Glomerular visceral epithelial cell (primary cell): ENCODE results near the gene TGFBR2.
A peak's percentile ranks its signal among the peaks of the same experiment; 100 is the strongest.

Experiments
- DNase-seq: peaks from one replicate; pipeline ENCODE4 v3.0.0-alpha.2; 2016; ENCODE audit errors: extremely low spot score

The TGFBR2 gene

DNA sequence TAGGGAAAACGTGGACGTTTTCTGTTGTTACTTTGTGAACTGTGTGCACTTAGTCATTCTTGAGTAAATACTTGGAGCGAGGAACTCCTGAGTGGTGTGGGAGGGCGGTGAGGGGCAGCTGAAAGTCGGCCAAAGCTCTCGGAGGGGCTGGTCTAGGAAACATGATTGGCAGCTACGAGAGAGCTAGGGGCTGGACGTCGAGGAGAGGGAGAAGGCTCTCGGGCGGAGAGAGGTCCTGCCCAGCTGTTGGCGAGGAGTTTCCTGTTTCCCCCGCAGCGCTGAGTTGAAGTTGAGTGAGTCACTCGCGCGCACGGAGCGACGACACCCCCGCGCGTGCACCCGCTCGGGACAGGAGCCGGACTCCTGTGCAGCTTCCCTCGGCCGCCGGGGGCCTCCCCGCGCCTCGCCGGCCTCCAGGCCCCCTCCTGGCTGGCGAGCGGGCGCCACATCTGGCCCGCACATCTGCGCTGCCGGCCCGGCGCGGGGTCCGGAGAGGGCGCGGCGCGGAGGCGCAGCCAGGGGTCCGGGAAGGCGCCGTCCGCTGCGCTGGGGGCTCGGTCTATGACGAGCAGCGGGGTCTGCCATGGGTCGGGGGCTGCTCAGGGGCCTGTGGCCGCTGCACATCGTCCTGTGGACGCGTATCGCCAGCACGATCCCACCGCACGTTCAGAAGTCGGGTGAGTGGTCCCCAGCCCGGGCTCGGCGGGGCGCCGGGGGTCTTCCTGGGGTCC is at the start of gene TGFBR2:
Gene TGFBR2, plus strand, starts transcription at position 301 of the 731 bp plus-strand sequence. Its CDS starts 283 bp downstream, at position 584.
- DNase-seq, result peak; percentile 98

DNA sequence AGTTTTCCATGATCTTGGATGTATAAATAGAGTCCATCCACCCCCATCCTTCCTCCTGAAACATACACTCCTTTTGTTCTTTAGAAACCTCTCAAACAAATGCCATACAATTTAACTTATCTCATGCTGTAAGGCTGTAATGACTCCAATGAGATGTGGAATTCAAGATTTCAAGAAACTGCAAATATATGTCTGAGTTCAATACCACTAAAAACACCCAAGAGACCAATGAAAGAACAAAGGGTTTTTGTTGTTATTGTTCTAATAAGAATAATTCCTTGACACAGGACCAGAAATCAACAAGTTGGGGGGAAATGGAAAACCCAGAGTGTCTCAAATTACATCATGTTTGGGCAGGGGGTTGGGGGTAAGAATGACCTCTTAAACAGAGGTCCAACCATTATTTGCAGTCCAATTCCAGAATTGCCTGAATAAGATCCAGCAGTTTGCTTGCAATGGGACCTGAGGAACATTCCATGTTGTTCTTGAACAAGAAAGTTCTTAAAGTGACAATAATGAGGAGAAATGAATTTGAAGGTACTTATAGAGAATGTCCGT is 48.6 kb upstream of the TGFBR2 start:
- no peak for DNase-seq

DNA sequence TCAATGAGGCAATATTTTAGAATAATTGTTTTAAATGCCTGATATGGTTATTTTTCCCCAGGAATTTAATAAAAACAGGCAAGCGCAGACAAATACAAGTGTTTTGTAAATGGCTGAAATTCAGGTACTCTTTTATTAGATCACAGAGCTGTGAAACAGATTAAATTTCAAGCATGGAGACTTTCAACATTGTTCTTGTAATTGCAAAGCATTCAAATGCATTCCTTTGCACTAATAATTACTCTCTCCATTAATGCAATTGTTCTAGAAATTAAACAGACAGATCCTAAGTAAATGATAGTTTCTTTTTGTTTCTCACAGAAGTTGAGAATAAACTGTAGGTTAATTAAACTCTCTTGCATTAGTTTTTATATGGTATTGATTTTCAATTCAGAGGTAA is 42.4 kb upstream of the TGFBR2 start:
- DNase-seq, result no peak

DNA sequence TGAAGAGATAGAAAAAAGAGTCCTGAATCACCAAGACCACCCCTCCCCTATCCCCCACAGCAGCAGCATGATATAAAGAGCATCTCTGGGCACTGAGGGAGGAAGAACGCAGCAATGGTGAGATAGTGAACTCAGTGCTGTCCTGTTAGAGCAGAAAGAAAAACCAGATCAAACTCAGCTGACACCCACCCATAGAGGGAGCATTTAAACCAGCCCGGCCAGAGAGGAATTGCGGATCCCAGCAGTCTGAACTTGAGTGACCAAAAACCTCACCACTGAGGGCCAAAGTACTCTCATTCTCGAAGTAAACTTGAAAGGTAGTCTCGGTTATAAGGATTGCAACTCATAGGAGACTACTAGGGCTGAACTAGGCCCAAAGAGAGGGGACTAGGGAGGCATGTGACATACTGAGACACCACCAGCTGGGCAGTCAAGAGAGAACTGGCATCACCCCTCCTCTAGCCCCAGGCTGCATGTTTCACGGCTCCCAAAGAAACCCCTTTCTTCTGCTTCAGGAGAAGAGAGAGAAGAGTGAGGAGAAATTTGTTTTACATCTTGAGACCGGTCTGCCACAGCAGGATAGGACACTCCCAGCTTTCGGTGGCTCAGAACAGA is 39.2 kb upstream of the TGFBR2 start:
- no peak for DNase-seq

DNA sequence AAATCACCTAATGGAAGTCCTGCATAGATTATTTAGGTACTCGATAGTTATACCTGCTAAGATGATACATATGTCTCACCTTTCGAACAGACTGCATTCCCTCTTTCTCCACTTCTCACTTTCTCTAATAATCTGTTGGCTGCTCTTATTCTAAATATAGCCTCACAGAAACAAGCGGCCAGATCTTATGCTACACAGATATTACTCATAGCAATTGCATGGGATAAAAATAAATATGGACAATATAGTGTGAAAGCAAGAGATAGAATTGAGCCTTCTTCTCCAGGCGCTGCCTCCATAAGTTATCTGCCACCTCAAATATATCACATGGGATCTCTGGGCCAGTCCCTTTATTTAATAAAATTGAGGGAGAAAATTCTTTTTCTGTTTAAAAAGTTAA is 29.5 kb upstream of the TGFBR2 start:
- no peak for DNase-seq

DNA sequence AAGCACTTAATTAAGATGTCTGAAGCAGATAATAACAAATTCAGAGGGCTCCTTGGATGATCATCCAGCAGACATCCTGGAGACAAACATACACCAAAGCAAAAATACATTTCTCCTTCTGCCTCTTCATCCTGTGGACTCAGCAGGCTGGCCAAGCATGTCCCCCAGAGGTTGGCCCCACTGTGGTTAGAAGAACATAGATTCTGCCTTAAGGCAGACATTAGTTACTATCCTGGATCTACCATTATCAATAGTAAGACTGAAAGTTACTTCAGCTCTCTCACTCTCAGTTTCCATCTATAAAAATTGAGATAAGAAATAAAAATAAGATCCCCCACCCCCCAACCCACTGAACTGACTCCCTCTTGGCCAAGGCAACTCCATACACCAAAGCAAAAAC is 28.6 kb upstream of the TGFBR2 start:
- DNase-seq, result peak; percentile 48

DNA sequence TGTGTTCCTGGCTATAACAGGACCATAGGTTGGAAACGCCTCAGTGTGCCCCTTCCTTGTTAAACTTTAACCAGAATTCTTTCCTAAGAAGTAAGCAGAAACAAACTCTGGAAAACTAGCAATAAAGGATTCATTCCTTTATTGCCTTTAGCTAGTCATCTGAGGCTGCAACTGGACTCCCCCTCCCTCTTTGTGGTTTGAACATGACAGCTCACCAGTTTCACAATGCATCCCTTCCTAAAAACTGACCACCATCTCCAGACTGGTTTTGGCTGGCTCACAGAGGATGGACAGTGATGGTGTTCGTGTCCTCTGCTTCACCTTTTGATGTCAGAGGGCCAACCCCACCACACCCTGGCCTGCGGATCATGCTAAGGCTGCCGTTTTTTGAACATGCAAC is 27.9 kb upstream of the TGFBR2 start:
- peak; percentile 92 for DNase-seq

DNA sequence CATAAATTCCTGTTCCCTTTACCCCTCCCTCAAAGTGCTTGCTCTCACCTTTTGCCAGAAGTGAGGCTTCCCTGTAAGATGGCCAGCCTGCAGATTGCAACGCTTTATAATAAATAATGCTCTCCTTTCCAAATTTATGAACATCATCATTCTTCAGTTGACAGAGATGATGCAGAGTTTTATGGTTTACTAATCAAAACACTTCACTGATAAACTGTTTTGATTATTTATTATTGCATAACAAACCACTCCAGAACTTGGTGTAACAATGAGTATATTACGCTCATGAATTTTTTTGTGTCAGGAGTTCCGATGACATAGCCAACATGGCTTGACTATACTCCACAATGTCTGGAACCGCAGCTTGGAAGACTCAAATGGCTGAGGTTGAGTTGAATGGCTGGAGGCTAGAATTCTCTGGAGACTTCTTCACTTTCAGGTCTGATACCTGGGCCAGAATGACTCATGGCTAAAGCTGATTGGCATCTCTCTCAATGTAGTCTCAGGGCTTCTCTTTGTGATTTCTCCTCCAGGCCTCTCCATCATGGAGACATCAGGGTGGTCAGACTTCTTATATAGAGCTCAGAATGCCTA is 27.3 kb upstream of the TGFBR2 start:
- no peak for DNase-seq

DNA sequence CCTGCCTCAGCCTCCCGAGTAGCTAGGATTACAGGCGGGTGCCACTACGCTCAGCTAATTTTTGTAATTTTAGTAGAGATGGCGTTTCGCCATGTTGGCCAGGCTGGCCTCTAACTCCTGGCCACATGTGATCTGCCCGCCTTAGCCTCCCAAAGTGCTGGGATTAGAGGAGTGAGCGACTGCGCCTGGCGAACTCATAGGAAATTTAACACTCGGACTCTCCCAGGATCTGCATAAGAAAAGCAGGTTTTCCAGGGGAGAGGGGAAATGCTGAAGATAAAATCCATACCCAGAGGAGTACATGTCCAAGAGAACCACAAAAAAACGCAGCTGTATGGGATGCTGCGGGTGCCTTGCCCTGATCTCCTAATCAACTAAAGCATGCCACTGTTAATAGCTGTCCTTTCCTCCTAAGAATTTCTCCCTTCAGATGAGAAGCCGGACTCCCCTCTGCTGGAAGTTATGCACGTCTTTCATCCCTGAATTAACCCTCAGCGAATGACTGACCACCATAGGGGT is 25.3 kb upstream of the TGFBR2 start:
- no peak for DNase-seq

DNA sequence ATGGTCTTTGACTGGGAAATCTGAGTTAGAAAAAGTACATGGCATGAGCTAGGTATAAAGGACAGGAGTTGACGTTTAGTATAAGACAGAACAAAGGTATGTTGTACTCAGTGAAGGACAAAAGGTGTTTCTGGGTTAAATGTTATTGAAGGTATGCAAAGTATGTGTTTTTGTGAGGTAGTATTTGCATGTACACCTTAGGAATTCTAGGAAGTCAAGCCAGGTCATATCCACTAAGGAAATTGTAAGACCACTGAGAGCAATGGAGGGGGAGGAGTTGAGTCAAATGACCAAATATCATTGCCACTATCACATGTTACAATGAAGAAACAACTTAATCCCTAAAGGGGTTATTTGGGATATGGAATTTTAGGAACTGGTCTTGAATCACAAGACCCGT is 24.4 kb upstream of the TGFBR2 start:
- DNase-seq, result no peak

- no peak for DNase-seq
Observed at GRCh38 chr3:30583973-30584372, 22.4 kb upstream of the TGFBR2 start.

DNA sequence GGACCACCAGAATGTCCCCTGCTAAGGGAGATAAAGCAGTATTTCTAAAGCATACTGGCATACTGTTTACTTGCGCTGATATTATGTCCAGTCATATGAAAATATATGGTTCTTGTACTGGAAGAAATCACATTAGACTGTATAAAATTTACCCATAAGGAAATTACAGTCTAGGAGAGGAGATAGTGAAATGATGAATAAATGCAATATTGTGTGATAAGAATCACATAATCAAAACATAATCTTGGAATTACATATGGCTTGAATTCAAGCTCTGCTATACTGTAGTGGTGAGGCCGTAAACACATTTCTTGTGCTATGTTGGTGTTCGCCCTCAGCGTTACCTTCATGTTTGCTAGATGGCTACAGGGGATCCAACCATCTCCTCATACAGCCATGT is 20.7 kb upstream of the TGFBR2 start:
- no peak for DNase-seq

- no peak for DNase-seq
Observed at GRCh38 chr3:30586096-30586805, 20.1 kb upstream of the TGFBR2 start.

- DNase-seq, result no peak
Observed at GRCh38 chr3:30586806-30587486, 19.5 kb upstream of the TGFBR2 start.

GRCh38 chr3:30587904-30588303 is 18.5 kb upstream of the TGFBR2 start:
- no peak for DNase-seq

DNA sequence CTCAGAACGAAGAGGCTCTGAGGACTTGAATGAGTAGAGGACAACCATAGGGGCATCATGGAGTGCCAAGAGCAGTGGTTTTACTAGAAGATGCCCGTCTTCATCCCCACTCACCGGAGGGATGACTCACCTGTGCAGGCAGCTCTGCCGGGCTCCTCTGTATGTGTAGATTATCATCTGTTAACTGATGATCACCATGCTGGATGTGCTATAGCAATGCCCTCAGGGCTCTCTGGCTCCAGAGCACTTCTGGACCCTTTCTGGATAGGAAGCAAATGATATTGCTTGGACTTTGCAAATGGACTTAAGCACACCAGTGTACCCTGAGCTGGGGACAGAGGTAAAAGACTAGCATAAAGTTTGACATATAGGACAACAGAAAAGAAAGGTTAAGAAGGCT is 10.2 kb upstream of the TGFBR2 start:
- peak; percentile 22 for DNase-seq

DNA sequence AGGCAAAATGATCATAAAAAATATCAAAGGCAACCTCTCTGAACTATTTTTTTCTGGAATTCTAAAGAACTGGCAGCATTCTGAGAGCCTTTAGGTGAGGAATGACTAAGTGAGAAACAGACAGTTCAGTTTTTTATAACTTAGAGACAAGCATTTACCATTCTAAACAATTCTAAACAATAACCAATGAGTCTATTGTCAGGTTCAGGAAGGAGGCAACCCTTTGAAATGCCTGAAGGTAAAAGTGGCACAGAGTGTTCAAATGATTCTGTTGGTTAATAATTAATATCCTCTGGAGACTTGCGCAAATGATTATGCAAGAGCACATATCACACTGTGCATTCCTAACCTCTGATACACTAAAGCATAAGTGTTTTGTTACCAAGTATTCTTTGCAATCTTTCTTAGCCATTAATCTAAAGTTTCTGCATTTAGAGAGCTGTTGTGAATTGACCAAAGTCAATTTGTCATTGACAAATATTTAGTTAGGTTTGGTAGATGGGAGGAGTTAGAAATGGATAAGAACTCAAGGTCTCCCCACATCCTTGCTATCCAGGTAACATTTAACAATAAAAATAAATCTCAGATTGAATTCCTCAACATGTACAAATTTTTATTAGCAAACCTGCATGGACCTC is 9.2 kb upstream of the TGFBR2 start:
- DNase-seq, result peak; percentile 88

GRCh38 chr3:30597769-30598134 is 8.6 kb upstream of the TGFBR2 start:
- no peak for DNase-seq

GRCh38 chr3:30598668-30599545 is 7.5 kb upstream of the TGFBR2 start:
- DNase-seq, result no peak

GRCh38 chr3:30600572-30600971 is 5.8 kb upstream of the TGFBR2 start:
- DNase-seq, result no peak
